Stimulated activated CD4-positive, alpha-beta T cell treated with anti-CD3 and anti-CD28 coated beads, TNF-alpha, amount 100 ng/mL, for 24 hours (primary cell): Measurements from ENCODE around the gene CD300LG.
"Not testable (repeated sequence)": the region's sequence is repeated elsewhere in the genome, so short reads cannot be mapped to it uniquely, and the experiment has no call there.

Experiments
- DNase-seq, 3 experiments: peaks; one replicate each; pipeline ENCODE4 v3.0.0-alpha.2; 2020; ENCODE audit warnings: low read depth in 3 of 3

CD300LG gene

GRCh38 chr17:43846963-43847371, at the start of gene CD300LG:
Gene CD300LG (plus strand): TSS chr17:43847176. CDS start chr17:43847217, 41 bp downstream.
- no peak for DNase-seq

GRCh38 chr17:43798024-43798423, 49.0 kb upstream of the CD300LG start:
- DNase-seq, result not testable (repeated sequence)

GRCh38 chr17:43799047-43799446, 47.9 kb upstream of the CD300LG start:
- DNase-seq, result no peak

- DNase-seq, result no peak
These were observed 46.2 kb upstream of the CD300LG start for GRCh38 chr17:43800736-43801135.

- no peak for DNase-seq
These were observed 45.1 kb upstream of the CD300LG start for GRCh38 chr17:43801844-43802243.

- no peak for DNase-seq
These were observed 43.2 kb upstream of the CD300LG start for GRCh38 chr17:43803758-43804157.

- no peak for DNase-seq
These were observed 41.9 kb upstream of the CD300LG start for GRCh38 chr17:43805117-43805516.

GRCh38 chr17:43808076-43808475, 38.9 kb upstream of the CD300LG start:
- DNase-seq, result no peak

- no peak for DNase-seq
These were observed 37.9 kb upstream of the CD300LG start for GRCh38 chr17:43809121-43809520.

GRCh38 chr17:43810226-43810715, 36.7 kb upstream of the CD300LG start:
- DNase-seq, result no peak

- no peak for DNase-seq
These were observed 36.2 kb upstream of the CD300LG start for GRCh38 chr17:43810823-43811222.

GRCh38 chr17:43812396-43813265, 34.3 kb upstream of the CD300LG start:
- no peak for DNase-seq

GRCh38 chr17:43813386-43813785, 33.6 kb upstream of the CD300LG start:
- no peak for DNase-seq

GRCh38 chr17:43814026-43814425, 33.0 kb upstream of the CD300LG start:
- DNase-seq, result no peak

- DNase-seq, result no peak
These were observed 32.3 kb upstream of the CD300LG start for GRCh38 chr17:43814714-43815113.

- no peak for DNase-seq
These were observed 30.3 kb upstream of the CD300LG start for GRCh38 chr17:43816336-43817320.

GRCh38 chr17:43817826-43818225, 29.1 kb upstream of the CD300LG start:
- DNase-seq, result no peak

- no peak for DNase-seq
These were observed 28.0 kb upstream of the CD300LG start for GRCh38 chr17:43818966-43819365.

GRCh38 chr17:43820759-43821158, 26.2 kb upstream of the CD300LG start:
- no peak for DNase-seq

GRCh38 chr17:43822570-43823190, 24.3 kb upstream of the CD300LG start:
- no peak for DNase-seq

GRCh38 chr17:43823350-43824084, 23.5 kb upstream of the CD300LG start:
- DNase-seq, result no peak
